Stimulated activated CD8-positive, alpha-beta memory T cell treated with anti-CD3 and anti-CD28 coated beads, Interleukin-4, amount 100 ng/mL, for 24 hours (primary cell): ENCODE results near the gene MS4A6A.
A peak's percentile ranks its signal among the peaks of the same experiment; 100 is the strongest.
"Not testable (repeated sequence)": the region's sequence is repeated elsewhere in the genome, so short reads cannot be mapped to it uniquely, and the experiment has no call there.

Experiments used
- DNase-seq: peaks from one replicate; pipeline ENCODE4 v3.0.0-alpha.2; 2020; ENCODE audit warnings: low read depth

The MS4A6A gene

DNA sequence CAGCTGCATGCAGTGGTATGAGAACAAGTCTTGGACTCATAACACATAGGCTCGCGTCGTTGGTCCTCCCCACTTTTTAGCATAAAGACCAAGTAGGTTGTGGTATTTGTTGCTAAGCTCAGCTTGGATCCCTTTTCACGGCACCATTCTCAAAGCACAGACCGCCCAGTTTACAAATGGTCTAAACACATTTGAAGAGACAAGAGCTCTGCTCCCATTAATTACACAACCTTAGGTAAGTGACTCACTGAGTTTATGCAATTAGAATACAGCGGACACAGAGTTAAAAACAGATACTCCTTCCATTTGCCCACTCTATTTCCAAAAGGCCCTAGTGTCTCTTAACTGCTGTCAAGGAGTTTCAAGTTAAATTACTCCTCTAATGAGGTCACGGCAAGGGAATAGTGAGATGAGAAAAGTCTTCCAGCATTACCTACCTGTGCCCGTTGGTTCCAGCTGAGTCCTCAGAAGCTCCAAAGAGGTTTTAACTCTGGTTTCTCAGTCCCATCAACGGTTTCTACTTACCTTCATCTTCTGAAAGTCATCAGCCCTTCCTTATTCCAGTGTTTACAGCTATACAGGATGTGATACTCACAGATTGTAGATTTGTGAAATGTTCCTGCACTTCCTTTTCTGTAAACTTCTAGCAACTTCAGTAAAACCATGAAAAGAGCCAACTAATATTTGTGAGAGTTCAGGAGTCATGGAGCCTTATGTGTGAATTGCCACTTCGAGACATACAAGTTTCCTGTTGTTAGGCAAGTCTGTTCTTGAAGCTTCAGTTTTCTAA lies at the start of gene MS4A6A:
Gene MS4A6A (minus strand): TSS at position 543 of the 790 bp plus-strand sequence. CDS start 1,356 bp downstream, outside the sequence.
- no peak for DNase-seq

DNA sequence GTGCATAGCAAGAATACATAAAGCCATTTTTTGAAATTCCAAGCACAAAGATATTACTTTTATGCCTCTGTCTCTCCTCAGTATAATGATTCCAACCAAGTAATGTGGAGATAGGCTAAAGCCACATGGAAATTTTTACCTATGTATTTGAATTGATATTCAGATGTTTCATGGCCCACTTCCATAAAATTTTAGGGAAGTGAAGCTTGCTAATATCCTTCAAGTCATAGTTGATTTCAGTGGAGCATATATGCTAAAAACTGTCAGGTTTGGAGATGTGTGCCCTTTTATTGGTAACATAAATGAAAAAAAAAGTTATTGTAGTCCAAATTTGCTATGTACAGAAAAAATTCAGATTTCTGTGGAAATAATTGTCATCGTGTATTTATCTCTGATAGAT lies 47.8 kb upstream of the MS4A6A start:
- no peak for DNase-seq

GRCh38 chr11:60222141-60222540 lies 39.3 kb upstream of the MS4A6A start:
- no peak for DNase-seq

GRCh38 chr11:60221692-60222091 lies 38.8 kb upstream of the MS4A6A start:
- DNase-seq: no peak

DNA sequence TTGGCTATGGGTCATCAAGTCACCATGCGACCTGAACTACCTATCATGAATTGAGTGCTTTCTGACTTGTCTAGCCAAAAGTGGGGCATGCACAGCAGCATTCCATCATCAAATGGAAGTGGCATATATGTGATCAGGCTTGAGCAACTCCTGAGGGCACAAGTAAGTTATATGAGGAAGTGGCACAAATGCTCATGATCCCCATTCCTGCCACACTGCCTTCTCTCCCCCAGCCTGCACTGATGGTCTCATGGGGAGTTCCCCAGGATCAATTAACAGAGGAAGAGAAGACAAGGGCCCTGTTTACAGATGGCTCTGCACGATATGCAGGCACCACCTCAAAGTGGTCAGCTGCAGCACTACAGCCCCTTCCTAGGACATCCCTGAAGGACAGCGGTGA lies 38.3 kb upstream of the MS4A6A start:
- DNase-seq: no peak

DNA sequence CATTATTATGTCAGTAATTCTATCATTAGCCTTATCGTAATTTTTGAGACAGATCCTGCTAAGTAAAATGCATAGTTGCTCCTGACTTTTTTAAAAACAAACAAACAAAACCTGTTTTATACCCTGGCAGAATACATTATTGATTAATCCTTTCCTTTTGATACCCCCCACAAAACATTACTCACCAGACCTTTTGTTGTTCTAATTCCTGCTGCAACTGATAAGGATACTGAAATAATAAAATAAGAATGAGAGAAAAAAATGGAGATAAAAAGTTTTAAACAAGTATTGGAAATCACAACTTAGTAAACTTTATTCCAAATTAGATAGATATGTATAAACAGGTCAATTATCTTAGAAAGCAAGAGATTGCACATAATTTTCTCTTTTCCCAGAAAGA lies 31.5 kb upstream of the MS4A6A start:
- DNase-seq: no peak

DNA sequence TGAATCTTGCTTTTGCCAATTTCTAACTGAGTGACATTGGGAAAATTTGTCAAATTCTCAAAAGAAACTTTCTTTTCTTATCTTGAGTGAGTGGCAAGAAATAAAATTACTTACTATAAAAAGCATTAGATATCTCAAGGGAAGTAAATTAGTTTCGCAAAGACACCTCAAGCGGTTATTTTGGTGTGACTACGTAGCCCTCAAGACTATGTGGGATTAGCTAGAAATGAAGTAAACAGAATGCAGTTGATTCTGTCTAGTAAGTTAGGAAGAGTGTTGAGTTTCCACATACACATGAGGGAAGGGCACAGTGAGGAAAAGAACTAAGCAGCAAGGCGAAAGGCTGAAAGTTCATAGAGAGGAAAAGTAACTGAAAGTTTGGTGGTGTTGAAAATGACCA lies 28.3 kb upstream of the MS4A6A start:
- DNase-seq: no peak

GRCh38 chr11:60209977-60210376 lies 27.1 kb upstream of the MS4A6A start:
- DNase-seq: no peak

- DNase-seq: no peak
These were observed 26.1 kb upstream of the MS4A6A start for GRCh38 chr11:60208951-60209350.

GRCh38 chr11:60208146-60208895 lies 25.4 kb upstream of the MS4A6A start:
- no peak for DNase-seq

GRCh38 chr11:60206616-60207015 lies 23.7 kb upstream of the MS4A6A start:
- no peak for DNase-seq

DNA sequence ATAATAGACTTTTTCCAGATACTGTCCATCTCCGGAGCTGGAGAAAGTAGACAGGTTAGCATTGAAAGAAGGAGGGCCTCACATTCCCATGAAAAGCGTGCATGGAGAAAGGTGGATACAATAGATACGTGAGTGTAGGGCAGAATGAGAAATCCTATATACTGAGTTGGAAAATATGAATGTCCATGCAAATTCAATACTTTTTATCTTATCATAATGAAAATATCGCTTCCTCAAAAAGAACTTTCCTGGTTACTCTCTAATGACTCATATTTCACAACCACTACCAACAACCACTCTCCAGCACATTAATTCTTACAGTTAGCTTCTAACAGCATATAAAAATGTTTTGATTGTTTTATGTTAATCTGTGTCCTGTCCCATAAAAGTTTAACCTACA lies 22.0 kb upstream of the MS4A6A start:
- DNase-seq: no peak

- DNase-seq: not testable (repeated sequence)
These were observed 18.5 kb upstream of the MS4A6A start for GRCh38 chr11:60201334-60201733.

GRCh38 chr11:60197442-60197841 lies 14.6 kb upstream of the MS4A6A start:
- no peak for DNase-seq

DNA sequence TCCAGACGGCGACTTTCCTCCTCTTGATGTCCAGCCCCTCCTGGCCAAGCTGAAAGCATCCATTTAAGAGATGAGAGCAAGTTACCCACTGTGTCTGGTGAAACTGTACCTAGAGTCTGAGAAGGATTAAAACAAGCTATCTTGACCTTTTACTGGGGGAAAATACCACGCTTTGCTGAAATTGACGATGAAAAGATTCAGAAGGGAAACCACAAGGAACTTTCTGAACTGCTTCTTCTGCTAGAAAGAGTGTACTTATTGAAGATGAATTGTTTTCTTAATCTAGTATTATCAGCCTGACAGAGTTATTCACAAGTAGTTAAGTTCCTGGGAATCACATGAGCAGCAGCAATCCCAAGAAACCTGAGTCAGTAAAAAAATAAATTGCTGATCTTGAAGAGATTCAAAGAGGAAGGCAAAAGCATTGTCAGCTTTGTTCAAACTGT lies 13.1 kb upstream of the MS4A6A start:
- no peak for DNase-seq

GRCh38 chr11:60194511-60194910 lies 11.6 kb upstream of the MS4A6A start:
- DNase-seq: no peak

DNA sequence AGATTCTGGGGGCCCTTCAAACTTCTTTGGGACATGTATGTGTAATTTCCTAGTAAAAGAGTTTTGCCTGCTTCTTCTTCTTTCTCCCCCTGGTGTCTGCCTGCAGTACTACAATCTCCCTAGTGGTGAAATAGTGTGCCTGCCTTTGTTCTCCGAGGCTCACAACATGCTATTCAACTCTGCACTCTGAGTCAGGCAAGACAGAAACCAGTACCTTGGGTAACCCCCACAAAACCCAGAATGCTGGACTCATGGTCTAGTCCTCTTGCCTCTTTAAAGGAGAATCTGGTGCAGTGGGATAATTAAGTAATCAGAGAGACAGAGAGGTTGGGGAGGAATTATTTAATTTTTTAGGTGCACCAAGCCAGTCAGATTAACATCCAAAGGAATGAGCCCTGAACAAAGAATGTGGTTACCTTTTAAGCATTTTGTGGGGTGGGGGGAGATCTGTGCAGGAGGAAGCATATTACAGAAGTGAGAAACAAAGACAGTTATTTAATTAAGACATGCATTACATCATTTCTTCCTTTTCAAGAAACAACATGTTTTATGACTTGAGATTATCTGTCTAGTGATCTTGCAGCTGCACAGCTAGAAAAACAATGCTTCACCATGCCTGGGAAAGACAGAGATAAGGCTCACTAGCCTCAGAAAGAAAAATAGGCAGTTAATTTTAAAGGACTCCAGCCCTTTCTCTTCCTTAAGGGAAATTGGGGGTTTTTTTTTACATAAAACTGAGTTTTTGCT lies 11.0 kb upstream of the MS4A6A start:
- peak; percentile 48 for DNase-seq

GRCh38 chr11:60192564-60192963 lies 9.7 kb upstream of the MS4A6A start:
- DNase-seq: not testable (repeated sequence)

- not testable (repeated sequence) for DNase-seq
These were observed 5.6 kb upstream of the MS4A6A start for GRCh38 chr11:60188481-60188880.

- DNase-seq: not testable (repeated sequence)
These were observed 3.2 kb upstream of the MS4A6A start for GRCh38 chr11:60186128-60186527.

GRCh38 chr11:60185512-60185827 lies 2.6 kb upstream of the MS4A6A start:
- DNase-seq: not testable (repeated sequence)

GRCh38 chr11:60184824-60185511 lies 2.1 kb upstream of the MS4A6A start:
- DNase-seq: no peak
